ENCODE results near the gene JPT2.

DNA sequence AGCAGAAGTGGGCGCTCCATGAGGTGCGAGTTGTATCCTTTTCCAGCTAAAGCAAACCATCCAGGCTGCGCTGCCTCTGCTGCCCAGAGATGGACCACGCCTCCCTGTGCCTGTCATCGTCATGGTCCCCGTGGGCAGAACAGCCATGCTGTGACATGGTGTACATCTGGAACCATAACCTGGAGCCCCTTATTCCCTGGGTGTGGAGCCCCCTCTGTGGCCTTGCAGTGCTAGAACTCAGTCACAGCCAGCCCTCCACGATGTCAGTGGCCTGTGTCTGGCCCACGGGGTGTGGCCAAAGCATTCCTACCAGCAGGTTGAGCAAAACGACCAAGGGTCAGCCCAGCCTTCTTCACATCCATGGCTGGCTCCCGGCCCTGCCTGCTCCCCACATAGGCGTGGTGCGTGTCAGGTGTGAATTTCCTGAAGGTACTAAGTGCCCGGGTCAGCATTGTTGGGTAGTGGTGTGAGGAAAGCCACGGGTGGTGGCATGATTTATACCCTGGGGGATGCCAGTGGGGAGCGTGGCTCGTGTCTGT is 22.7 kb upstream of the JPT2 start:
- TF ChIP-seq CTCF (IDR thresholded peaks at IDR 0.05) (no peak), POLR2A (IDR thresholded peaks at IDR 0.05) (no peak), POLR2AphosphoS5 (IDR thresholded peaks at IDR 0.05) (no peak)

All from prostate gland (tissue), 2 donors.